NCI-H69 (cell line): ENCODE measurements around the gene CCNB3.

Experiments used
- DNase-seq: peaks from one replicate; lab custom pipeline; 2025; lab: John Stamatoyannopoulos, UW

CCNB3 gene

DNA sequence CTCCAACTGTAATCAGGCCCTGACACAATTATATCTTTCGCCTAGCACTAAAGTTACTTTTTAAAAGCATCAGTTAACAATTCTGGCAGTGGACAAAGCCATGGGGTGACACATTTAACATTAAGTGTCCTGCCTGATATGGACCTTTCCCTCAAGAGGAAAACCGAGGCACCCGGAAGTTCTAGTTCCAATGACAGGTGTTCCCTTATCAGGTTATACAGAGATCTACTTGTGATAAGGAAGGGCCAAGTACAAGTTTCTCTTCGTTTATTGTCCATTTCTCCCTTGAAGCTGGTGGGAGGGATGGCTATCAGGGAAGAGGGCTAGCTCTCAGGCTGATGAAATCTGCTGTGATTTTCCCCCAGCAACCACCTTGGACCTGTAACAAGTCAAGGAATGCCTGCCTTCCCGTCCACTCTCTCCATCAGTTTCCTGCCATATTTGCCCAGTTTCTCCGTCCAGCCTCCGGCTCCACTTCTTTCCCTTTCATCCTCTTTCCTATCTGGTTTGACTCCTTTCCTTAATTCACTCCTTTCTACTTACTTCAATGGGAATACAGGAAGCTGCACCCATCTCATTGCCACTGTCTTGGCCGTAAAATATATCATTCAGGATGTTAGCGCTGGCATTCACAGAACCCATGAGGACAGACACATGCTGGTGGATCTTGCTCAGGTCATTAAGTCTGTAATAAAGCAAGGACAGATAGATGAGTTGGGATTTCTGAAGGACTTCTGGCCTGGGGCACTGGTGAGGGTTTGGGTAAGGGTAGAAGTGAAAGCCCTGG, 171.1 kb downstream of the CCNB3 start:
- no peak for DNase-seq

DNA sequence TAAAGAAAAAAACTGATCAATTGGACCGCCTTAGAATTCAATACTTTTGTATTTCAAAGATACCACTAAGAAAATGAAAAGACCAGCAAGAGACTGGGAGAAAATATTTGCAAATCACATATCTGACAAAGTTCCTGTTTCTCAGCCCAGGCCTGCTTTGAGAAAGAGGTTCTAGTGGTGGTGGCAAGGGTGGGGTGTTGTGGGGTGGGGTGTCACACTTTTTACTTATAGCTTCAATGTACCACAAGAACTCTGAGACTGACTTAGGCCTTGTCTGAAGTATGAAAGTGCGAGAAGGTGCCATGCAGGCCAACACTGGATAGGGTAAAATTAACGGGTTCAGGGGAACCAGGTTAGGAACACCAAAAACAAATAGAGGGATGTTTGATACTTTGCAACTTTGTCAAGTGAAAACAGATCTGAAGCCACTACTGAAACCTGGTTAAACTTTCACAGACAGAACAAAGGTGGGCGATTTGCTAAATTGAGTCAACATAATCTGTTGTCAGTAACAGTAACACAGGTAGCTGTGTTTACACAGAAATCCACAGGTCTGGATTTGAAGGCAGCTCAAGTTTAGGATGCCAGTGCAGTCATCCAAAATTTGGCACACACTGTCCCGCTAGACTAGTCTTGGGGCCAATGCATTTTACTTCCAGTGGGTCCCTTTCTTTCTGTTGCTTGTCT, 177.3 kb downstream of the CCNB3 start:
- DNase-seq: no peak

- DNase-seq: no peak
Measured at GRCh38 chrX:50386520-50386919, 182.0 kb downstream of the CCNB3 start.

DNA sequence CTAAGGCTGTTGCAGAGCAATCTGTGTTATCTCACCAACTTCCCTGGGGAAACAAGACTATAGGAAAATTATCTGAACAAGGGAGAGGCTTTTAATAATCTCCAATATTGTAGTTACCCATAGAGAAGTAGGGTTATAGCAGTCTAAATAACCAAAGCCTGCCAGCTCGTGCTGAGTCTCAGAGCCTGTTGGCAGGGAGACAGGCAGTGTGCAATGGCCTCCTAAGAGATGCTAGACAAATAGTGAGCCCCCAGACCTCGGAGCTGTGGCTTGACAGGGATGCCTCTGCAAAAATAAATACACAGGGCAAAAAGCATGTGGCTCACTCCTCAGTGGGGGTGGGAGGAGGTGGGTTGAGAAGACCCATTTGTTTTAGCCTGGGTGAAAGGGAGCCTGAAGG, 189.3 kb downstream of the CCNB3 start:
- no peak for DNase-seq
